Measurements from ENCODE around the gene USP22.

GRCh38 chr17:21013983-21014382 lies 28.8 kb downstream of the USP22 start:
- no peak for TF ChIP-seq YY1 (IDR thresholded peaks at IDR 0.05; ENCODE audit: insufficient read depth, insufficient read length)
- no peak for TF ChIP-seq ZNF274 (IDR thresholded peaks at IDR 0.05; ENCODE audit: low read depth, low read length)
- TF ChIP-seq SUZ12 (IDR thresholded peaks at IDR 0.05; ENCODE audit: extremely low read depth, insufficient read depth, insufficient read length) = no peak

All from NT2/D1 (cell line).